Measurements from ENCODE around the gene NSL1.

DNA sequence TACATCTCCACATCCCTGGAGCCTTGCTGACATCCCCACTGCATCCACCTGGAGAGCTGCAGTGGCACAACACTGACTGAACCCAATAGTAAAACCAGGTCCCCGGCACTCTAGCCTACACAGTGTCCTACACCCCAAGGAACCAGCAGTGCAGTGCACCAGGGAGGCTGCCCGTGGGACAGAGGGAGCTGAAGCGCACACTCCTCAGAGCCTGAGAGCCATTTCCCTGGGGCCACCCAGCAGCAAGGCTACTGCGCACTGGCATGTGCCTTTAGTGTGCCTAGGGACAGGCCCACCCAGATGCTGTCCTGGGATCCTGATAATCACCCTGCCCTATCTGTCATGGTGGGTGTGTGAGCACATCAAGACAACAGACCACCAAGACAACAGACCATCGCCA lies 31.9 kb downstream of the NSL1 start:
- TF ChIP-seq EP300 (IDR thresholded peaks at IDR 0.05) (no peak), POLR2A (IDR thresholded peaks at IDR 0.05) (no peak)
- TF ChIP-seq, protein P1, sequence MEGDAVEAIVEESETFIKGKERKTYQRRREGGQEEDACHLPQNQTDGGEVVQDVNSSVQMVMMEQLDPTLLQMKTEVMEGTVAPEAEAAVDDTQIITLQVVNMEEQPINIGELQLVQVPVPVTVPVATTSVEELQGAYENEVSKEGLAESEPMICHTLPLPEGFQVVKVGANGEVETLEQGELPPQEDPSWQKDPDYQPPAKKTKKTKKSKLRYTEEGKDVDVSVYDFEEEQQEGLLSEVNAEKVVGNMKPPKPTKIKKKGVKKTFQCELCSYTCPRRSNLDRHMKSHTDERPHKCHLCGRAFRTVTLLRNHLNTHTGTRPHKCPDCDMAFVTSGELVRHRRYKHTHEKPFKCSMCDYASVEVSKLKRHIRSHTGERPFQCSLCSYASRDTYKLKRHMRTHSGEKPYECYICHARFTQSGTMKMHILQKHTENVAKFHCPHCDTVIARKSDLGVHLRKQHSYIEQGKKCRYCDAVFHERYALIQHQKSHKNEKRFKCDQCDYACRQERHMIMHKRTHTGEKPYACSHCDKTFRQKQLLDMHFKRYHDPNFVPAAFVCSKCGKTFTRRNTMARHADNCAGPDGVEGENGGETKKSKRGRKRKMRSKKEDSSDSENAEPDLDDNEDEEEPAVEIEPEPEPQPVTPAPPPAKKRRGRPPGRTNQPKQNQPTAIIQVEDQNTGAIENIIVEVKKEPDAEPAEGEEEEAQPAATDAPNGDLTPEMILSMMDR (IDR thresholded peaks at IDR 0.05): no peak
